Spleen (tissue), 11 donors: ENCODE measurements around the gene TPSD1. TPM values are rescaled to one million over a fixed set of nuclear protein-coding genes. Genes with fewer than 3 reads are reported as not detected.

Experiments
- DNase-seq: peaks from one replicate; pipeline ENCODE4 v3.0.0-alpha.2; 2020
- H3K27ac ChIP-seq, 8 donors: fragments of 200-600 bp; sonication (generic) in 7 of 8; 1 replicate in 4 of 8; 2 replicates in 4 of 8; pipeline versions ENCODE4 v1.5.0 to v1.8.0; 2016 to 2021; ENCODE audit warnings: inconsistent platforms in 4 of 8, mild to moderate bottlenecking in 4 of 8, moderate library complexity in 1 of 8
- H3K27me3 ChIP-seq, 7 donors: fragments of 200-600 bp; sonication (generic) in 6 of 7; replicated peaks in 1 of 7; 1 replicate in 4 of 7; 2 replicates in 3 of 7; pipeline versions ENCODE4 v1.5.0 to v1.8.0; 2016 to 2021; ENCODE audit warnings: inconsistent platforms in 3 of 7, mild to moderate bottlenecking in 1 of 7
- H3K36me3 ChIP-seq, 6 donors: fragments of 200-600 bp; sonication (generic) in 5 of 6; 1 replicate in 4 of 6; 2 replicates in 2 of 6; pipeline versions ENCODE4 v1.5.0 to v1.8.0; 2016 to 2021; ENCODE audit warnings: inconsistent platforms in 2 of 6
- H3K4me1 ChIP-seq, 6 donors: fragments of 200-600 bp; sonication (generic) in 5 of 6; 1 replicate in 3 of 6; 2 replicates in 3 of 6; pipeline versions ENCODE4 v1.5.0 to v1.8.0; 2016 to 2021; ENCODE audit warnings: inconsistent platforms in 3 of 6
- H3K4me3 ChIP-seq, 8 donors: fragments of 200-600 bp; sonication (generic) in 7 of 8; 1 replicate in 4 of 8; 2 replicates in 4 of 8; pipeline versions ENCODE4 v1.5.0 to v1.8.0; 2016 to 2021; ENCODE audit warnings: inconsistent platforms in 4 of 8, mild to moderate bottlenecking in 4 of 8, moderate library complexity in 2 of 8
- H3K9me3 ChIP-seq, 8 donors: fragments of 200-600 bp; sonication (generic) in 7 of 8; 1 replicate in 4 of 8; 2 replicates in 4 of 8; pipeline versions ENCODE4 v1.5.0 to v1.8.0; 2016 to 2021; ENCODE audit warnings: inconsistent platforms in 4 of 8
- CTCF ChIP-seq, 11 experiments: fragments of 200-600 bp in 7 of 11; fragments of 450-650 bp in 4 of 11; sonication (generic) in 4 of 11; IDR thresholded peaks in 8 of 11; conservative IDR thresholded peaks in 3 of 11; 1 replicate in 7 of 11; 2 replicates in 4 of 11; pipeline versions ENCODE4 v1.4.0 to v1.8.0; 2016 to 2021; ENCODE audit warnings: antibody characterized with exemption in 11 of 11, inconsistent platforms in 4 of 11, mild to moderate bottlenecking in 1 of 11
- POLR2A ChIP-seq, 3 donors: fragments of 450-650 bp; IDR thresholded peaks; one replicate each; pipeline ENCODE4 v1.5.1; 2017; ENCODE audit warnings: antibody characterized with exemption in 3 of 3, mild to moderate bottlenecking in 1 of 3
- POLR2AphosphoS5 ChIP-seq, 3 donors: sonication (generic); formaldehyde crosslinking; IDR thresholded peaks; one replicate each; pipeline ENCODE4 v1.5.1; 2017; ENCODE audit warnings: antibody characterized with exemption in 3 of 3
- WGBS, 5 donors: extraction: QIAGEN DNeasy Blood & Tissue Kit in 3 of 5; methylation state at CpG; one replicate each; pipeline versions ENCODE4 v1.1.5 to v1.1.7; 2013 to 2018; 5-methylcytosine and 5-hydroxymethylcytosine counted together
- intact Hi-C: fragments of 100-400 bp; cut with DNase I; formaldehyde crosslinking; loops from one replicate; pipeline ENCODE4 v1.15.0; 2023; ENCODE audit warnings: low total_unique reads
- polyA plus RNA-seq, 3 donors: library from polyadenylated mRNA; stranded (reverse); fragments of 200-250 nt; gene quantifications; one replicate each; pipeline ENCODE4 v1.2.1, GENCODE V29; 2013
- total RNA-seq, 7 donors: library from RNA; depleted of rRNA in 3 of 7; stranded (reverse); fragments of >200 nt in 3 of 7; fragmentation: NEBNext Ultra II Directional in 4 of 7; extraction: Animal tissue kit (Norgen Biotek cat#: 25700) in 4 of 7; gene quantifications; one replicate each; pipeline versions ENCODE4 v1.1.0 to v1.2.1, GENCODE V29; 2016 to 2021
- donor health status: healthy with polysubstance abuse.
- donor health status: DM: no; HTN: no; CAD: no; lungs with moderate emphysema.
- donor health status: DM: no; HTN: no; CAD: no.
- donor health status: Bipolar disorder and iron deficiency.
- donor health status: healthy.
- donor health status: DM: no; HTN: no; CAD: no.
- donor health status: DM: yes; HTN: yes; CAD: no.

TPSD1 gene
- total and polyA plus RNA-seq, 10 donors = 0.11 to 0.76 TPM; not detected in 8

GRCh38 chr16:1218930-1219611 lies 36.8 kb upstream of the TPSD1 start:
- H3K27me3 ChIP-seq = peaks cover 0 to 75% (median 0%) of the 10 kb centered on the region in 7 donors
- H3K27ac ChIP-seq = no peak overlapping the region
- H3K36me3 ChIP-seq = no peaks in the 10 kb centered on the region
- no peaks in the 10 kb centered on the region for H3K9me3 ChIP-seq
- intact Hi-C loops = no loop called here
- WGBS, 5 donors = 77 to 86% (median 83%) methylated on average over 10 to 24 of the region's 24 CpGs
- TF ChIP-seq CTCF (IDR thresholded peaks at IDR 0.05 in 8 of 11, conservative IDR thresholded peaks at IDR 0.05 in 3 of 11) (no peak), POLR2AphosphoS5 (IDR thresholded peaks at IDR 0.05) (no peak), POLR2A (IDR thresholded peaks at IDR 0.05) (no peak)
- no peak overlapping the region for H3K4me3 ChIP-seq
- H3K4me1 ChIP-seq = no peaks in the 10 kb centered on the region
- DNase-seq = no peak

DNA sequence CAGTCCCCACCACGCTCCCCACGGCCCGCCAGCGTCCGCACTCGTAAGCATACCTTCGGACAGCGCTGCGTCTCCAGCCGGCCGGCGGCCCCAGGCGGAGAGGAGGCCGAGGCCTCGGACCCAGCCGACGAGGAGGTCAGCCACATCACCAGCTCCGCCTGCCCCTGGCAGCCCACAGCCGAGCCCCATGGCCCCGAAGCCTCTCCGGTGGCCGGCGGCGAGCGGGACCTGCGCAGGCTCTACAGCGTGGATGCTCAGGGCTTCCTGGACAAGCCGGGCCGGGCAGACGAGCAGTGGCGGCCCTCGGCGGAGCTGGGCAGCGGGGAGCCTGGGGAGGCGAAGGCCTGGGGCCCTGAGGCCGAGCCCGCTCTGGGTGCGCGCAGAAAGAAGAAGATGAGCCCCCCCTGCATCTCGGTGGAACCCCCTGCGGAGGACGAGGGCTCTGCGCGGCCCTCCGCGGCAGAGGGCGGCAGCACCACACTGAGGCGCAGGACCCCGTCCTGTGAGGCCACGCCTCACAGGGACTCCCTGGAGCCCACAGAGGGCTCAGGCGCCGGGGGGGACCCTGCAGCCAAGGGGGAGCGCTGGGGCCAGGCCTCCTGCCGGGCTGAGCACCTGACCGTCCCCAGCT lies 35.7 kb upstream of the TPSD1 start:
- Histone ChIP-seq H3K4me1 (no peaks in the 10 kb centered on the region), H3K27me3 (peaks cover 0 to 67% (median 0%) of the 10 kb centered on the region in 7 donors), H3K27ac (no peak overlapping the region), H3K36me3 (no peaks in the 10 kb centered on the region), H3K4me3 (no peak overlapping the region), H3K9me3 (no peaks in the 10 kb centered on the region)
- intact Hi-C loops = no loop called here
- TF ChIP-seq CTCF (IDR thresholded peaks at IDR 0.05 in 8 of 11, conservative IDR thresholded peaks at IDR 0.05 in 3 of 11) = no peak
- no peak for TF ChIP-seq POLR2A (IDR thresholded peaks at IDR 0.05)
- no peak for TF ChIP-seq POLR2AphosphoS5 (IDR thresholded peaks at IDR 0.05)
- no peak for DNase-seq
- 89 to 91% (median 90%) methylated on average over 20 to 55 of the region's 55 CpGs for WGBS, 5 donors

- Histone ChIP-seq H3K4me3 (no peak overlapping the region), H3K36me3 (no peaks in the 10 kb centered on the region), H3K27ac (no peak overlapping the region), H3K27me3 (peaks cover 0 to 66% (median 0%) of the 10 kb centered on the region in 7 donors), H3K4me1 (no peaks in the 10 kb centered on the region), H3K9me3 (no peaks in the 10 kb centered on the region)
- DNase-seq = no peak
- TF ChIP-seq POLR2AphosphoS5 (IDR thresholded peaks at IDR 0.05) = no peak
- no peak for TF ChIP-seq CTCF (IDR thresholded peaks at IDR 0.05 in 8 of 11, conservative IDR thresholded peaks at IDR 0.05 in 3 of 11)
- no peak for TF ChIP-seq POLR2A (IDR thresholded peaks at IDR 0.05)
- intact Hi-C loops = no loop called here
- 77 to 88% (median 85%) methylated on average over 31 to 48 of the region's 48 CpGs for WGBS, 5 donors
Observed at GRCh38 chr16:1220841-1221627, 34.8 kb upstream of the TPSD1 start.
